Neural crest cell (in vitro differentiated cells): ENCODE measurements around the gene HDAC8. TPM values are rescaled to one million over a fixed set of nuclear protein-coding genes. Genes with fewer than 3 reads are reported as not detected.

ENCODE experiments used
- DNase-seq: peaks from one replicate; pipeline ENCODE4 v3.0.0; 2021; ENCODE audit warnings: low read depth, mixed read lengths, low spot score
- H3K27ac Mint-ChIP-seq: one replicate; pipeline ENCODE4 v1.8.0; 2021; ENCODE audit warnings: mild to moderate bottlenecking, mixed read lengths; ENCODE audit not compliant: unreplicated experiment
- H3K27me3 Mint-ChIP-seq: 2 replicates; pipeline ENCODE4 v1.8.0; 2021; ENCODE audit warnings: low read depth, mild to moderate bottlenecking, mixed read lengths
- H3K36me3 Mint-ChIP-seq: 2 replicates; pipeline ENCODE4 v1.8.0; 2021; ENCODE audit warnings: low read depth, mild to moderate bottlenecking, mixed read lengths
- H3K4me1 Mint-ChIP-seq: 2 replicates; pipeline ENCODE4 v1.8.0; 2021; ENCODE audit warnings: mixed read lengths
- H3K4me3 Mint-ChIP-seq: one replicate; pipeline ENCODE4 v1.8.0; 2021; ENCODE audit warnings: mild to moderate bottlenecking, mixed read lengths
- H3K9me3 Mint-ChIP-seq: 2 replicates; pipeline ENCODE4 v1.8.0; 2021; ENCODE audit warnings: mixed read lengths
- CTCF ChIP-seq: fragments of 200-600 bp; sonication (generic); conservative IDR thresholded peaks from 2 replicates; pipeline ENCODE4 v1.5.0; 2021; ENCODE audit warnings: antibody characterized with exemption, mild to moderate bottlenecking
- total RNA-seq: library from RNA; stranded (reverse); gene quantifications from 2 replicates; pipeline ENCODE4 v1.2.1, GENCODE V29; 2021

HDAC8 gene
- total RNA-seq, 1 donor from 2014 or later = 31.0 TPM

- H3K9me3 Mint-ChIP-seq = peaks cover 6% of the 10 kb centered on the region
- H3K27me3 Mint-ChIP-seq = no peaks in the 10 kb centered on the region
- H3K4me3 Mint-ChIP-seq = no peak overlapping the region
These were observed 203.8 kb downstream of the HDAC8 start for GRCh38 chrX:72368796-72369195.

GRCh38 chrX:72367516-72367915 lies 205.1 kb downstream of the HDAC8 start:
- no peak for DNase-seq
- TF ChIP-seq CTCF = no peak

More at GRCh38 chrX:72368796-72369195, 203.8 kb downstream of the HDAC8 start:
- no peak overlapping the region for H3K27ac Mint-ChIP-seq
- TF ChIP-seq CTCF = no peak
- H3K36me3 Mint-ChIP-seq = no peaks in the 10 kb centered on the region
- DNase-seq = no peak
- peaks cover 9% of the 10 kb centered on the region for H3K4me1 Mint-ChIP-seq

GRCh38 chrX:72366701-72367454 lies 205.8 kb downstream of the HDAC8 start:
- Mint-ChIP-seq H3K9me3 (peaks cover 8% of the 10 kb centered on the region), H3K36me3 (peaks cover 3% of the 10 kb centered on the region), H3K27ac (peak overlapping the region; percentile 57), H3K27me3 (no peaks in the 10 kb centered on the region), H3K4me3 (no peak overlapping the region), H3K4me1 (peaks cover 9% of the 10 kb centered on the region)
- no peak for TF ChIP-seq CTCF
- no peak for DNase-seq

More at GRCh38 chrX:72367516-72367915, 205.1 kb downstream of the HDAC8 start:
- Mint-ChIP-seq H3K27ac (no peak overlapping the region), H3K9me3 (peaks cover 9% of the 10 kb centered on the region), H3K36me3 (peaks cover 3% of the 10 kb centered on the region), H3K4me3 (no peak overlapping the region), H3K4me1 (peaks cover 9% of the 10 kb centered on the region), H3K27me3 (no peaks in the 10 kb centered on the region)

- H3K4me1 Mint-ChIP-seq = peaks cover 9% of the 10 kb centered on the region
- H3K36me3 Mint-ChIP-seq = peaks cover 3% of the 10 kb centered on the region
- DNase-seq = no peak
- peaks cover 8% of the 10 kb centered on the region for H3K9me3 Mint-ChIP-seq
- no peaks in the 10 kb centered on the region for H3K27me3 Mint-ChIP-seq
- H3K27ac Mint-ChIP-seq = peak overlapping the region; percentile 57
- no peak overlapping the region for H3K4me3 Mint-ChIP-seq
- TF ChIP-seq CTCF = no peak
These were observed 206.5 kb downstream of the HDAC8 start for GRCh38 chrX:72366178-72366577.

- Mint-ChIP-seq H3K9me3 (peaks cover 8% of the 10 kb centered on the region), H3K36me3 (peaks cover 3% of the 10 kb centered on the region), H3K27ac (no peak overlapping the region), H3K27me3 (no peaks in the 10 kb centered on the region), H3K4me1 (peaks cover 9% of the 10 kb centered on the region), H3K4me3 (no peak overlapping the region)
- TF ChIP-seq CTCF = no peak
- no peak for DNase-seq
These were observed 207.5 kb downstream of the HDAC8 start for GRCh38 chrX:72365126-72365525.
